HEK293 (cell line): Measurements from ENCODE around the gene UBE2J2.

Source experiments
- MZF1 ChIP-seq: fragments of 450-650 bp; formaldehyde crosslinking; IDR thresholded peaks from 2 replicates; pipeline ENCODE4 v1.5.1; 2017; ENCODE audit warnings: missing biosample characterization, missing genetic modification characterization, borderline replicate concordance
- YY1 ChIP-seq: fragments of 450-650 bp; formaldehyde crosslinking; IDR thresholded peaks from 2 replicates; pipeline ENCODE4 v1.5.1; 2018; ENCODE audit warnings: missing biosample characterization, missing genetic modification characterization
- ZNF311 ChIP-seq: fragments of 450-650 bp; formaldehyde crosslinking; IDR thresholded peaks from 2 replicates; pipeline ENCODE4 v1.5.1; 2017; ENCODE audit warnings: missing biosample characterization, missing genetic modification characterization, borderline replicate concordance
- ZNF707 ChIP-seq: fragments of 450-650 bp; formaldehyde crosslinking; IDR thresholded peaks from 2 replicates; pipeline ENCODE4 v1.5.1; 2016; ENCODE audit warnings: missing biosample characterization, missing genetic modification characterization
- TF ChIP-seq, protein P1 (sequence below): fragments of 450-650 bp; formaldehyde crosslinking; IDR thresholded peaks from 2 replicates; pipeline ENCODE4 v1.5.1; 2016; ENCODE audit warnings: missing biosample characterization, missing genetic modification characterization
- TF ChIP-seq, protein P2 (sequence below): fragments of 450-650 bp; formaldehyde crosslinking; IDR thresholded peaks from 2 replicates; pipeline ENCODE4 v1.5.1; 2016; ENCODE audit warnings: missing biosample characterization, missing genetic modification characterization
- TF ChIP-seq, protein P3 (sequence below): fragments of 450-650 bp; formaldehyde crosslinking; IDR thresholded peaks from 2 replicates; pipeline ENCODE4 v1.5.1; 2016; ENCODE audit warnings: missing biosample characterization, missing genetic modification characterization

DNA sequence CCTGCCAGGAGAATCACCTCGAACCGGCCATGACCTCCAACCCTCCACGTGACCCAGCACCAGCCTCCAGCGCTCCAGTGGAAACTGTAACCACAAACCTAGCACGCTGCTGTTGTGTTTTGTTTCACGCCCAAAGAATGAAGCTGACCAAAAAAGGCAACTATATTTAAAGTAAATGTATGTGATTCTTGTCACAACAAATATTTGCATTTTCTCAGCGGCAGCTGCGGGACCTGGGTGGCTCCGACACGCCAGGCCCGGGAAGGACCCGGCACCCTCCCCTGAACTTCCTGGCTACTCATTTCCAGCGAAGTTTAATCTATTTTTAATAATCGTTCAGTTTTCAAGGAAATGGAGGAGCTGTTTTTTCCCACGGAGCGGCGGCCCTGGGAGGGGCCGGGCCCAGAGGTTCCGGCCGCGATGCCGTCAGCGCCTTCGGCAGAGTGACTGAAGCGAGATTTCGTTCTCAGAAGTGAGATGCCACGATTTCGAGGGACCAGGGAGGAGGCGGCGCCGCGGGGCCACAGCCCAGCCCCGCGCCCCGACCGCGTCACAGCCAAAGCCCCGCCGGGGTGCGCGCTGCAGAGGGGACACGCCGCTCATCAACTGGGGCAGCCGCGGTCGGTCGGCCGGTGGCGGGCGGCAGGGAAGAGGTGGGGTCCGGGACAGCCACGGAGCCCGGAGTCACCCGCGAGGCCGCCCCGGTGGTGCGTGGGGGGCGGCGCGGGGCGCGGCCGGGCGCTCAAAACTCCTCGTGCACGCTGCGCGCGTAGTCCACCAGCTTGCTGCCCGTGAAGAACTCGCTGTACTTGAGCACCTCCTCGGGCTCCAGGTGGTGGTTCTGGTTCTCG lies 56.7 kb downstream of the UBE2J2 start:
- TF ChIP-seq, protein P1, sequence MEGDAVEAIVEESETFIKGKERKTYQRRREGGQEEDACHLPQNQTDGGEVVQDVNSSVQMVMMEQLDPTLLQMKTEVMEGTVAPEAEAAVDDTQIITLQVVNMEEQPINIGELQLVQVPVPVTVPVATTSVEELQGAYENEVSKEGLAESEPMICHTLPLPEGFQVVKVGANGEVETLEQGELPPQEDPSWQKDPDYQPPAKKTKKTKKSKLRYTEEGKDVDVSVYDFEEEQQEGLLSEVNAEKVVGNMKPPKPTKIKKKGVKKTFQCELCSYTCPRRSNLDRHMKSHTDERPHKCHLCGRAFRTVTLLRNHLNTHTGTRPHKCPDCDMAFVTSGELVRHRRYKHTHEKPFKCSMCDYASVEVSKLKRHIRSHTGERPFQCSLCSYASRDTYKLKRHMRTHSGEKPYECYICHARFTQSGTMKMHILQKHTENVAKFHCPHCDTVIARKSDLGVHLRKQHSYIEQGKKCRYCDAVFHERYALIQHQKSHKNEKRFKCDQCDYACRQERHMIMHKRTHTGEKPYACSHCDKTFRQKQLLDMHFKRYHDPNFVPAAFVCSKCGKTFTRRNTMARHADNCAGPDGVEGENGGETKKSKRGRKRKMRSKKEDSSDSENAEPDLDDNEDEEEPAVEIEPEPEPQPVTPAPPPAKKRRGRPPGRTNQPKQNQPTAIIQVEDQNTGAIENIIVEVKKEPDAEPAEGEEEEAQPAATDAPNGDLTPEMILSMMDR, result no peak
- TF ChIP-seq, protein P2, sequence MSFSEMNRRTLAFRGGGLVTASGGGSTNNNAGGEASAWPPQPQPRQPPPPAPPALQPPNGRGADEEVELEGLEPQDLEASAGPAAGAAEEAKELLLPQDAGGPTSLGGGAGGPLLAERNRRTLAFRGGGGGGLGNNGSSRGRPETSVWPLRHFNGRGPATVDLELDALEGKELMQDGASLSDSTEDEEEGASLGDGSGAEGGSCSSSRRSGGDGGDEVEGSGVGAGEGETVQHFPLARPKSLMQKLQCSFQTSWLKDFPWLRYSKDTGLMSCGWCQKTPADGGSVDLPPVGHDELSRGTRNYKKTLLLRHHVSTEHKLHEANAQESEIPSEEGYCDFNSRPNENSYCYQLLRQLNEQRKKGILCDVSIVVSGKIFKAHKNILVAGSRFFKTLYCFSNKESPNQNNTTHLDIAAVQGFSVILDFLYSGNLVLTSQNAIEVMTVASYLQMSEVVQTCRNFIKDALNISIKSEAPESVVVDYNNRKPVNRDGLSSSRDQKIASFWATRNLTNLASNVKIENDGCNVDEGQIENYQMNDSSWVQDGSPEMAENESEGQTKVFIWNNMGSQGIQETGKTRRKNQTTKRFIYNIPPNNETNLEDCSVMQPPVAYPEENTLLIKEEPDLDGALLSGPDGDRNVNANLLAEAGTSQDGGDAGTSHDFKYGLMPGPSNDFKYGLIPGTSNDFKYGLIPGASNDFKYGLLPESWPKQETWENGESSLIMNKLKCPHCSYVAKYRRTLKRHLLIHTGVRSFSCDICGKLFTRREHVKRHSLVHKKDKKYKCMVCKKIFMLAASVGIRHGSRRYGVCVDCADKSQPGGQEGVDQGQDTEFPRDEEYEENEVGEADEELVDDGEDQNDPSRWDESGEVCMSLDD (tag by site-specific recombination), result no peak
- no peak for TF ChIP-seq MZF1 (tag by site-specific recombination)
- TF ChIP-seq, protein P3, sequence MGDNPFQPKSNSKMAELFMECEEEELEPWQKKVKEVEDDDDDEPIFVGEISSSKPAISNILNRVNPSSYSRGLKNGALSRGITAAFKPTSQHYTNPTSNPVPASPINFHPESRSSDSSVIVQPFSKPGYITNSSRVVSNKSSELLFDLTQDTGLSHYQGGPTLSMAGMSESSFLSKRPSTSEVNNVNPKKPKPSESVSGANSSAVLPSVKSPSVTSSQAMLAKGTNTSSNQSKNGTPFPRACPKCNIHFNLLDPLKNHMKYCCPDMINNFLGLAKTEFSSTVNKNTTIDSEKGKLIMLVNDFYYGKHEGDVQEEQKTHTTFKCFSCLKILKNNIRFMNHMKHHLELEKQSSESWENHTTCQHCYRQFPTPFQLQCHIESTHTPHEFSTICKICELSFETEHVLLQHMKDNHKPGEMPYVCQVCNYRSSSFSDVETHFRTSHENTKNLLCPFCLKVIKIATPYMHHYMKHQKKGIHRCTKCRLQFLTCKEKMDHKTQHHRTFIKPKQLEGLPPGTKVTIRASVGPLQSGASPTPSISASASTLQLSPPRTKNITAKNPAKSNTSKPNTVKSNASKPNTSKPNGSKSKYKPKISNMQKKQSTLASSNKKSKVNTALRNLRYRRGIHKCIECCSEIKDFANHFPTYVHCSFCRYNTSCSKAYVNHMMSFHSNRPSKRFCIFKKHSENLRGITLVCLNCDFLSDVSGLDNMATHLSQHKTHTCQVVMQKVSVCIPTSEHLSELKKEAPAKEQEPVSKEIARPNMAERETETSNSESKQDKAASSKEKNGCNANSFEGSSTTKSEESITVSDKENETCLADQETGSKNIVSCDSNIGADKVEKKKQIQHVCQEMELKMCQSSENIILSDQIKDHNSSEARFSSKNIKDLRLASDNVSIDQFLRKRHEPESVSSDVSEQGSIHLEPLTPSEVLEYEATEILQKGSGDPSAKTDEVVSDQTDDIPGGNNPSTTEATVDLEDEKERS (tag by site-specific recombination), result no peak
- no peak for TF ChIP-seq ZNF707 (tag by site-specific recombination)
- no peak for TF ChIP-seq YY1 (tag by site-specific recombination)
- TF ChIP-seq ZNF311 (tag by site-specific recombination), result no peak
